Mucosa of gallbladder (tissue), 1 donor: ENCODE data around the gene SLC1A1. TPM values are rescaled to one million over a fixed set of nuclear protein-coding genes. Genes with fewer than 3 reads are reported as not detected.

Source experiments
- DNase-seq: peaks from one replicate; pipeline ENCODE4 v3.0.0-alpha.2; 2020; ENCODE audit warnings: low spot score
- total RNA-seq: library from RNA; stranded (reverse); gene quantifications from one replicate; pipeline ENCODE4 v1.2.1, GENCODE V29; 2021
- donor health status: DM: no; HTN: no; CAD: no.

Gene SLC1A1
- total RNA-seq = 109 TPM

GRCh38 chr9:4489919-4490704 is at the start of gene SLC1A1:
SLC1A1 (plus strand) TSS chr9:4490468; CDS start chr9:4490680, 212 bp downstream.
- peak; percentile 84 for DNase-seq

- DNase-seq = no peak
These were observed 47.5 kb upstream of the SLC1A1 start for GRCh38 chr9:4442806-4443205.

GRCh38 chr9:4443439-4443838 is 46.8 kb upstream of the SLC1A1 start:
- no peak for DNase-seq

- no peak for DNase-seq
These were observed 28.8 kb upstream of the SLC1A1 start for GRCh38 chr9:4461437-4461836.

DNA sequence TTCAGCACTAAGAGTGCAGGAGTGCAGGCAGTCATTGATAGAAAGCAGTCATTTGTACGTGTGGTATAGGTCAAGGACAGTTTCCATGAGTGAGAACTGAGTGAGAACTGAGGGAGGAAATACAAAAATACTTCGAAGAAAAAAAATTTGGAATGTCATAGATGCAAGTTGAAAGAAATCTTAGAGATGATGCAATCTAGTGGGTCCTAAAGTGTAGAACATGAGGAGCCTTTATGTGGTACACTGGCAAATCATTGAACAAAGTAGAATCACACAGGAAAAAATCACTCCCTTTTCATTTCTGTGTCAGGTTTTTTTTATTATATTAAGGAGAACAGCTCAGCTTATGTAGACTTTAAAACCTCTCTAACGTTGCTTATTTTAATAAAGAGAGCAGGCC is 26.4 kb upstream of the SLC1A1 start:
- no peak for DNase-seq

DNA sequence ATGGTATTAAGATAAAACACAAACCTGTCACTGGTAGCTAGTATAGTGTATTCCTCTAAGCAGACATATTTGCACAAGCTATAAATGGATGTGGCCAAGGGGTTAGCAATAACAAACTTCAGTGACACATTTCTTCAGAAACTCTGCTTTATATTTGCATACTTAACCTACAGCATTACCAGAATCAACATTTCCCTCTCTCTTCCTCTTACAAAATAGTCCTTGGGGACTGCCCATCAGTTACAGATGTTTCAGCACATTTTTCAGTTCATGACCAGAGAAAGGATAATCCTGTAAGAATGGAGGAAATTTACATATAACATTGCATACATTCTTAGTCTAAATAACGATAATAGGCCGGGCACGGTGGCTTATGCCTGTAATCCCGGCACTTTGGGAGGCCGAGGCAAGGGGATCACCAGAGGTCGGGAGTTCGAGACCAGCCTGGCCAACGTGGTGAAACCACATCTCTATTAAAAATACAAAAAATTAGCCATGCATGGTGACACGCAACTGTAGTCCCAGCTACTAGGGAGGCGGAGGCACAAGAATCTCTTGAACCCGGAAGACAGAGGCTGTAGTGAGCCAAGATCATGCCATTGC is 25.3 kb upstream of the SLC1A1 start:
- no peak for DNase-seq

GRCh38 chr9:4465910-4466309 is 24.4 kb upstream of the SLC1A1 start:
- no peak for DNase-seq

DNA sequence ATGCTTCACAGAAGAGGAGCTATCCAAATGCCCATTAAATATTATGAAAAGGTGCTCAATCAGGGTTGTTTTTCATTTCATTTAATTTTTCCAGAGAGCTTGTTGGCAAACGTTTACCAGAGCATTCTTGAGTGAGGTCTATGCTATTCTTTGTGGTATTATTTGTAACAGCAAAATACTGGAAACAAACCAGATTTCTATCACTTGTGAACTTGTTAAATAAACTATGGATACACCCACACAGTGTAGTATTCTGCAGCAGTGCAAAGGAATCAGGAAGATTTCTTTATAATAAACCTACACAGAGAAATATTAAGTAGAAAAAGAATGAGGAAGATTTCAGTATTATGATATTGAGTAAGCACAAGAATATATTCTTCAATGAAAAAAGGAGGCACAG is 15.0 kb upstream of the SLC1A1 start:
- DNase-seq = no peak

DNA sequence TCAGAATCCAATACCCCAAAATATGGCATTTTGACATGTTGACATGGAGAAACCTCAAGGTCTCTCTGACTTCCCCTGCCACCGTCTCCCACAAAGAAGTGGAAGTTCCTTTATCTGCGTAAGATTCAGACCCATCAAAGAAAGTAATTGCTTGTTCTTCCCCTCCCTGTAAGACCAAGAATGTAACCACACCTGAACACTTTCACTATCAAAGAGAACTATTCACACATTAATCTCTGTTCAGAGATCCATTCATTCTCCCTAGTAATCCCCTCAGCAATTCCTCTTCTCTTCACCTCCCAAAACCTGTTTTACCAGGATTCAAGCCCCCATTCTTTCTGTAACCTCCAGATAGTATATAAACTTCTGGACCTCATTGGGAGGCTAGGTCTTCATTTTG is 4.1 kb upstream of the SLC1A1 start:
- DNase-seq = no peak

DNA sequence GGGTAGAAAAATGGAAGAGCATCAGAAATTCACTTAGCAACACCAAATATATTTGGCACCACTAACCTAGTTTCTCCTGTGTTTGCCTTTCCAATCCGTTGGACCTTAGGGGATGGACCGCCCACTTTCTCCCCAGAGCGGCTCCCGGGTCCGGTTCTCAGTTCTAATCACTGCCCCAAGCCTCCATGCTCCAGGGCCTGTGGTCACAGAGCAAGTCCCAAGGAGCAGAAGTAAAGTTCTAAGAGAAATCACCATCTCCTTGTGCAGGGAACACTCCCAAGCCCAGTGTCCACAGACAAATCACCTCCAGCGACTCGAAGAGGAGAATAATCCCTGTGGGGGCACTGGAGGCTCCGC is 728 bp upstream of the SLC1A1 start:
- DNase-seq = no peak

DNA sequence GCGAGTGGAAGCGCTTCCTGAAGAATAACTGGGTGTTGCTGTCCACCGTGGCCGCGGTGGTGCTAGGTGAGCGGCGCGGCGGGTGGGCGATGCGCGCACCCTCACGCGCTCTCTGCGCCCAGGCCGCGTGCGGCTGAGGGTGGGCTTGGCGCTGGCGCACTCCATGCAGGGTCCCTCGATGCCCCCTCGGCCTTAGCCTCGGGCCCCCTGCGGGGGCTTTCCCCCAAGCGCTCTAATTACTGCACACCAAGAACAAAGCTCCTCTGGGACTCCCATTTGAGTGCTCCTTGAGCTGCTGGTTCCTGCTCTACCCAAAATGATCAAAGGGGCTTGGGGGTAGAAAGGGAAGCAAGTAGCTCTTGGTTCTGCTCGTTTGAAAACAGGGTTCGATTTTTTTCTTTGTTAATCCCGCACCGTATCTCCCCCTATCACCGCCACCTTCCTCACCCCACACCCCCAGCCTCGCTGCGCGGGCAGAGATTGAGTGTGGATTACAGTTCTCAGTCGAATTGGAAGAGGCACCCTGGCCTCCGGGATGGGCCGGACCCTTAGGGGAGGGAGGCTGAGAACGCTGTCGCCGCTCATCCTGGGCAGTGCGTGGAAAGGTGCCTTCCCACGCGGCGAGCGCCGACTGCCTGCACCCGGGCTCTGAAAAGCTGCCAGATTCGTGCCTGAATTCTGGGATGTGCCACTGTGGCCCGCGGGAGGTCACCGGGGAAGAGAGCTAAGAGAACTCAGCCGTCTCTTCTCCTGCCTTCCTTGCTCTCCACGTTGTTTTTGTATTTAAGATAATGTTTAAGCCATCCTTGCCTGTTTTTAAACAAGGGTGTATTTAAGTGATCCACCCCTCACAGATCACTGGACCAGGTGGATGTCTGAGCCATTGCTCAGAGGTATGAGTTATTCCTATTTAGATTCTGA is 697 bp downstream of the SLC1A1 start:
- no peak for DNase-seq

- DNase-seq = peak; percentile 57
These were observed 1.3 kb downstream of the SLC1A1 start for GRCh38 chr9:4491626-4491975.

DNA sequence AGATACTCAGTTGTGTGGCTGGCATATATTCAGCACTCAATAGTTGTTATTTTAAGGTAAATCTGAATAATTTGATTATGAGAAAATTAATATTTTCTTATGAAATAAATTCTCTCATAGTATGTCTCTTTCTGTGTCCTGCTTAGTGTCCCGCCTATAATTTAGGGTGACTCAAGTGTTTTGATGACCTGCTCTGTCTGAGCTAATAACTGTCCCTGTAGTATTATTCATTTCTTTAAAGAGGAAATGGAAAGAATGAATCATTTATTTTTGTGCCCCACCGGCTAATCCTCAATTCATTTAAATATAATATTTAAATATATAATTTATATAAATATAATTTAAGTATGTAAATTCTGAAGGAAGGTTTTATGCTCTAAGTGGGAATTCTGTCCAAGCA is 4.1 kb downstream of the SLC1A1 start:
- DNase-seq = no peak

DNA sequence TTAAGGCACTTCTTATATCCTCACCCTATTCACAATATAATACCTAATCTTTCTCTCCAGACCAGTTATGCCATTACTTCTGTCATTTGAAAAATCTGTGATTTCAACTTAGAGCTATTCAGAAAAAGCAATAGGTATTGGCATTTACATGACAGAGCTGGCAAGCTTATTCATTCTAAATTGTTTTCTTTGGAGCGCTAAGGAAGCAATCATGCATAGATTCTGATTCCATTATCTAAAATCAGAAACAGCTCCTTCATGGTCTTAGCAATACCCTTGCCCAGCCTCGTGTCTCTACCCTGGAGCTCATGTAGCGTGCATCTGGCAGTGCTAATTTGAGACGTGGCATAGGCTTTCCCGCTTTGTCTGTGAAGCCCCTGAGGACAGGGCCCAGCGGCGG is 4.5 kb downstream of the SLC1A1 start:
- no peak for DNase-seq

GRCh38 chr9:4495537-4495936 is 5.3 kb downstream of the SLC1A1 start:
- DNase-seq = no peak

DNA sequence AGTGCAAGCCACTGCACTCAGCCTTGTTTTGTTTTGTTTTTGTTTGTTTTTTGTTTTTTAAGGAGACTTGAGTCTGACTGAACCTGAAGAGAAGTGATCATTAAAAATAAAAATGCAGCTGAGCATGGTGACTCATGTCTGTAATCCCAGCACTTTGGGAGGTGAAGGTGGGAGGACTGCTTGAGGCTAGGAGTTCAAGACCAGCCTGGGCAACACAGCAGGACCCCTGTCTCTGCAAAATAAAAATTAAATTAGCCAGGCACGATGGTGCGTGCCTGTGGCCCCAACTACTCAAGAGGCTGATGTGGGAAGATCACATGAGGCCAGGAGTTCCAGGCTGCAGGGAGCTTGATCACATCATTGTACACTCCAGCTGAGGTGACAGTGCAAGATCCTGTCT is 6.2 kb downstream of the SLC1A1 start:
- no peak for DNase-seq

- DNase-seq = no peak
These were observed 7.1 kb downstream of the SLC1A1 start for GRCh38 chr9:4497395-4497794.

- DNase-seq = no peak
These were observed 7.6 kb downstream of the SLC1A1 start for GRCh38 chr9:4497855-4498254.

GRCh38 chr9:4499917-4500316 is 9.6 kb downstream of the SLC1A1 start:
- DNase-seq = no peak

DNA sequence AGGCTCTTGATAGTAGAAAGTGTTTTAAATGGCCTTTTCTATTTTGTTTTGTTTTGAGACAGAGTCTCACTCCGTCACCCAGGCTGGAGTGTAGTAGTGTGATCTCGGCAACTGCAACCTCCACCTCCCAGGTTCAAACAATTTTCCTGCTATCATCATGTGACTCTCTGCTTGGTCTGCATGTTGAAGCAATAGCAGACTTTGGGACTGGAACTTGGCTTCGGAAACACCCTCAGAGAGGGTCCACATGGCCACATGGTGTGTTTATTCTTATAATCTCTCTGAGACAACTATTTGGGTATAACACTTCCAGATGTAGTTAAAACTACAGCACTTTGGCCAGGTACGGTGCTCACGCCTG is 10.9 kb downstream of the SLC1A1 start:
- DNase-seq = no peak

DNA sequence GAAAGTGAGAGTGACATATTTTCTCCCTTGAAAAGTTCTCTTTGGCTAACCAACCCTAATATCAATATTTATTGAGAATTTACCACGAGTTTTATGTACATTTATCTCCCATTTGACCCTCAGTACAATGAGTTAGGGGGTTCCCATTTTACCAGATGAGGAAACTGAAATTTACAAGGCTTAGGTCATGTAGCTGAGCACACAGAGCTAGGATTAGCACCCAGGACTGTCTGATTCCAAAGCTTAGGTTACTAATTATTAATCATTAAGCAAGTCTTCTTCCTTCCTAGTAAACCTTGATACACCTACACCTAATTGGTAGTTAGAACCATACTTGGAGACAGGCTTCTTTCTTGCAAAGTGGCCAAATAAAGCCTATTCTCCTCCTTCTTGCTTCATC is 12.2 kb downstream of the SLC1A1 start:
- no peak for DNase-seq

- DNase-seq = no peak
These were observed 12.8 kb downstream of the SLC1A1 start for GRCh38 chr9:4503103-4503502.

GRCh38 chr9:4504250-4504649 is 14.0 kb downstream of the SLC1A1 start:
- DNase-seq = no peak
